ENCODE data around the gene SUB1. TPM values are rescaled to one million over a fixed set of nuclear protein-coding genes. Genes with fewer than 3 reads are reported as not detected.
"Not testable (repeated sequence)": the region's sequence is repeated elsewhere in the genome, so short reads cannot be mapped to it uniquely, and the experiment has no call there.

The SUB1 gene
- total and polyA plus RNA-seq, 3 donors from 2014 or later, result 147 to 210 (median 195) TPM

DNA sequence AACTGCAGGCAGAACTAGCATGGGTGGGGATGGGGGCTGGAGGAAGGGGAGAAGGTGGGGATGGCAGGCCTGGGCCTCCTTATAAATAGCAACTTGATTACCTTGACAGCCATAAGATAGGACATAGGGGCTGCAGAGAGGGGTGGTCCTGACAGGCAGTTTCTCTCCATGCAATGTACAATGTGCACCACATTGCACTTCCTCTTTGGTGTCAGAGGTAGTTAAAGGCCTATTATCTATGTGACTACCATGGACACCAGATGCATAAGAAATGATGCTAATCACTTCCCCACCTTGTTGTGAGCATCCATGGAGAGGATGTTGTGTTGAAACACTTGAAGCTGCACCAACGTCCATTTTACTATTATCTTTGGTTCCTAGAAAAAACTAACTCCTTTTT lies 20.2 kb upstream of the SUB1 start:
- Histone ChIP-seq H3K27ac (no peak overlapping the region), H3K9me3 (no peaks in the 10 kb centered on the region), H3K27me3 (no peaks in the 10 kb centered on the region), H3K4me1 (no peaks in the 10 kb centered on the region), H3K36me3 (ENCODE audit: low read depth, missing control alignments) (no peaks in the 10 kb centered on the region), H3K4me3 (no peak overlapping the region)
- intact Hi-C loops (cut with DNase I; ENCODE audit: low total_unique reads), result no loop called here
- 57 to 76% methylated on average over 1 of the region's 1 CpG for WGBS, 2 donors
- no peak for DNase-seq
- no peak for TF ChIP-seq POLR2A (IDR thresholded peaks at IDR 0.05)
- TF ChIP-seq CTCF (IDR thresholded peaks at IDR 0.05), result no peak

GRCh38 chr5:32566319-32567111 lies 18.8 kb upstream of the SUB1 start:
- 71 to 82% methylated on average over 3 of the region's 3 CpGs for WGBS, 2 donors
- Histone ChIP-seq H3K4me1 (no peaks in the 10 kb centered on the region), H3K27ac (no peak overlapping the region), H3K27me3 (no peaks in the 10 kb centered on the region), H3K9me3 (no peaks in the 10 kb centered on the region), H3K36me3 (ENCODE audit: low read depth, missing control alignments) (no peaks in the 10 kb centered on the region), H3K4me3 (no peak overlapping the region)
- intact Hi-C loops (cut with DNase I; ENCODE audit: low total_unique reads), result no loop called here
- TF ChIP-seq CTCF (IDR thresholded peaks at IDR 0.05) (no peak), POLR2A (IDR thresholded peaks at IDR 0.05) (no peak)
- no peak for DNase-seq

- Histone ChIP-seq H3K9me3 (no peaks in the 10 kb centered on the region), H3K4me3 (no peak overlapping the region), H3K27ac (no peak overlapping the region), H3K36me3 (ENCODE audit: low read depth, missing control alignments) (no peaks in the 10 kb centered on the region), H3K27me3 (no peaks in the 10 kb centered on the region), H3K4me1 (no peaks in the 10 kb centered on the region)
- intact Hi-C loops (cut with DNase I; ENCODE audit: low total_unique reads), result no loop called here
- no peak for DNase-seq
- TF ChIP-seq CTCF (IDR thresholded peaks at IDR 0.05), result no peak
- TF ChIP-seq POLR2A (IDR thresholded peaks at IDR 0.05), result no peak
- 73 to 86% methylated on average over 1 of the region's 1 CpG for WGBS, 2 donors
Measured at GRCh38 chr5:32571128-32571527, 14.2 kb upstream of the SUB1 start.

GRCh38 chr5:32572778-32573480 lies 12.4 kb upstream of the SUB1 start:
- H3K9me3 ChIP-seq, result no peaks in the 10 kb centered on the region
- DNase-seq, result no peak
- no peaks in the 10 kb centered on the region for H3K27me3 ChIP-seq
- no peaks in the 10 kb centered on the region for H3K4me1 ChIP-seq
- TF ChIP-seq CTCF (IDR thresholded peaks at IDR 0.05), result no peak
- TF ChIP-seq POLR2A (IDR thresholded peaks at IDR 0.05), result no peak
- intact Hi-C loops (cut with DNase I; ENCODE audit: low total_unique reads), result no loop called here
- no peaks in the 10 kb centered on the region for H3K36me3 ChIP-seq (ENCODE audit: low read depth, missing control alignments)
- no peak overlapping the region for H3K4me3 ChIP-seq
- WGBS, 2 donors, result 82 to 85% methylated on average over 8 of the region's 8 CpGs
- H3K27ac ChIP-seq, result no peak overlapping the region

DNA sequence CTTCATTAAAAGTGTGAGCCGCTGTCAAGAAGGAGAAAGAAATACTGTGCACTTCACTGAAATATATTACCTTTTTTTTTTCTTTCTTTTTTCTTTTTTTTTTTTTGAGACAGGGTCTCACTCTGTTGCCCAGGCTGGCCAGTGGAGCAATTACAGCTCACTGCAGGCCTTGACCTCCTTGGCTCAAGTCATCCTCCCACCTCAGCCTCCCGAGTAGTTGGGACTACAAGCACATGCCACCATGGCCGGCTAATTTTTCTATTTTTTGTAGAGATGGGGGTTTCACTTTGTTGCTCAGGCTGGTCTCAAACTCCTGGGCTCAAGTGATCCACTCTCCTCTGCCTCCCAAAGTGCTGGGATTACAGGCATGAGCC lies 11.9 kb upstream of the SUB1 start:
- H3K9me3 ChIP-seq; H3K36me3 ChIP-seq (ENCODE audit: low read depth, missing control alignments); H3K27ac ChIP-seq; DNase-seq; H3K4me1 ChIP-seq; H3K4me3 ChIP-seq; intact Hi-C loops (cut with DNase I; ENCODE audit: low total_unique reads); H3K27me3 ChIP-seq: not testable (repeated sequence)
- WGBS, 2 donors, result 78 to 86% methylated on average over 3 of the region's 3 CpGs
